Measurements from ENCODE around the gene AUP1.

- TF ChIP-seq POLR2A (IDR thresholded peaks at IDR 0.05): no peak
- TF ChIP-seq CTCF (IDR thresholded peaks at IDR 0.05): no peak
- no peak for TF ChIP-seq POLR2AphosphoS5 (IDR thresholded peaks at IDR 0.05)
Observed at GRCh38 chr2:74566754-74567085, 37.2 kb upstream of the AUP1 start.
